Activated CD4-positive, alpha-beta T cell treated with anti-CD3 and anti-CD28 coated beads, Interleukin-2, amount 10 ng/mL, durations not matched to agents 24 days and 14 days (primary cell): Measurements from ENCODE around the gene JAML. TPM values are rescaled to one million over a fixed set of nuclear protein-coding genes. Genes with fewer than 3 reads are reported as not detected.
A peak's percentile ranks its signal among the peaks of the same experiment; 100 is the strongest.

Experiments used
- DNase-seq: peaks from one replicate; pipeline ENCODE4 v3.0.0; 2022
- H3K27ac Mint-ChIP-seq: one replicate; pipeline ENCODE4 v1.8.0; 2022; ENCODE audit warnings: mild to moderate bottlenecking, mixed read lengths
- H3K27me3 Mint-ChIP-seq: one replicate; pipeline ENCODE4 v1.8.0; 2022; ENCODE audit warnings: mixed read lengths
- H3K36me3 Mint-ChIP-seq: one replicate; pipeline ENCODE4 v1.8.0; 2022; ENCODE audit warnings: low read depth, mild to moderate bottlenecking, mixed read lengths
- H3K4me1 Mint-ChIP-seq: one replicate; pipeline ENCODE4 v1.8.0; 2021; ENCODE audit warnings: mixed read lengths
- H3K4me3 Mint-ChIP-seq: one replicate; pipeline ENCODE4 v1.8.0; 2022; ENCODE audit warnings: mild to moderate bottlenecking, moderate library complexity, mixed read lengths
- H3K9me3 Mint-ChIP-seq: one replicate; pipeline ENCODE4 v1.8.0; 2021; ENCODE audit warnings: mixed read lengths
- intact Hi-C: fragments of 100-400 bp; cut with micrococcal nuclease; formaldehyde crosslinking; loops from one replicate; pipeline ENCODE4 v1.15.1; 2023
- total RNA-seq: library from RNA; stranded (reverse); gene quantifications from 2 replicates; pipeline ENCODE4 v1.2.3, GENCODE V29; 2022

Gene JAML
- total RNA-seq, 1 donor from 2014 or later = 318 TPM

DNA sequence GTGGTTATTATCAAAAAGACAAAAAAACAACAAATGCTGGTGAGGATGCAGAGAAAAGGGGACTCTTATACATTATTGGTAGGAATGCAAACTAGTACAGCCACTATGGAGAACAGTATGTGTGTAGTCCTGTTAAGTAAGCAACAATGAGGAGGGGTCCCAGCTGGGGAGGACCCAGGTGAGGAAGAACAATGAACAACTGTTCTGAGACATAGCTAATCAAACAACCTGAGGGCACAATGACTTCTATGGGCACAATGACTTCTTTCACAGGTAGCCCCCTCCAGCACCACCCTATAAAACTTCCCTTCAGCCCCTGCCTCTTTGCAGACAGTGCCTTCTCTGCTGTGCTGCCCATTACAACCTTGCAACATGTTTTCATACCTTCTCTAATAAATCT is 5.6 kb downstream of the JAML start:
- Mint-ChIP-seq H3K9me3 (peaks cover 4% of the 10 kb centered on the region), H3K4me1 (peaks cover 77% of the 10 kb centered on the region), H3K27me3 (no peaks in the 10 kb centered on the region), H3K27ac (peak overlapping the region; percentile 100), H3K36me3 (peaks cover 60% of the 10 kb centered on the region), H3K4me3 (peak overlapping the region; percentile 88)
- intact Hi-C loops = loop anchor here (5.0 kb wide), 1 partner anchor 217 kb away; no protein-coding TSS in a partner anchor
- DNase-seq = no peak

GRCh38 chr11:118217575-118217974 is 7.2 kb downstream of the JAML start:
- intact Hi-C loops = loop anchor here (1.0 to 5.0 kb wide), 8 partner anchors 8 to 215 kb away; partner anchors contain the start of genes CD3E, JAML and MPZL3
- H3K36me3 Mint-ChIP-seq = peaks cover 60% of the 10 kb centered on the region
- peaks cover 86% of the 10 kb centered on the region for H3K4me1 Mint-ChIP-seq
- H3K27ac Mint-ChIP-seq = peak overlapping the region; percentile 100
- H3K4me3 Mint-ChIP-seq = peak overlapping the region; percentile 86
- peak; percentile 74 for DNase-seq
- peaks cover 4% of the 10 kb centered on the region for H3K9me3 Mint-ChIP-seq
- no peaks in the 10 kb centered on the region for H3K27me3 Mint-ChIP-seq

DNA sequence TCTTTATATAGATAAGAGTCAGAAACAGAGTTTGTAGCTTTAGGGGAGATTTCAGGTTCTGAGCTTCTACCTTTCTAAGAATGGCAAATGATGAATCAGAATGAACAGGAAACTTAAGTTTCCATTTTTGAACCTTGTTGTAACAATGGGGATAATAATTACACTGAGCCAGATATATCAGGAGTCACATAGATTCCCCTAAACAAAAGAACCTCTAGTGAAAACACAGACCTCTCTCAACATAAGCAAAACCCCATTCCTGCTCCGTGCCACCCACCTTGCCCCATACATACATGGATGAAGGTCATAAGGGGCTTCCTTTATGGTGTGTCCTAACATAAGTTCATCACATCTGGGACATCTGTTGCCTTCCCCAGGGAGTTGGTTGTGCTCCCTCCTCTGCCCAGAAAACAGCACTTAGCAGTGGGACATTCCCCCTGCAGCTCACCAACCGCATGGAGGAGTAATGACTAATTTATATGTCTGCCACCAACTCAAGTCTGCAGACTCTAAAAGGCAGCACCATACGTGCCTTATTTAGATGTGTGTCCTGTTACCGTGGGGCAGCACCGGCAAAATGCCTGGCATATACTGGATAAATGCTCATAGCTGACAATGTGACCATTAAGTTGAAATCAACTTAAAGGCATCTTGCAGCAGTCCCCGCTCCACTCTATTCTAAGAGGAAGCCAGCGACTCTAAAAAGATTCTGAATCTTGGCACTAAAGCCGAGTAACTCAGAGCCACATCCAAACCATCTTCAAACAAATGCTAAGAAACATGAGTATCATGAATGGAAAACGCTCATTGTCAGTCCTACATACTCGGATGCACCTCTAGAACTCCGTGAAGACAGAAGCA is 8.0 kb downstream of the JAML start:
- Mint-ChIP-seq H3K36me3 (peaks cover 62% of the 10 kb centered on the region), H3K4me3 (peak overlapping the region; percentile 86), H3K27me3 (no peaks in the 10 kb centered on the region), H3K27ac (peak overlapping the region; percentile 100), H3K4me1 (peaks cover 87% of the 10 kb centered on the region), H3K9me3 (peaks cover 4% of the 10 kb centered on the region)
- intact Hi-C loops = loop anchor here (1.0 to 5.0 kb wide), 8 partner anchors 8 to 215 kb away; partner anchors contain the start of genes CD3E, JAML and MPZL3
- peak; percentile 84 for DNase-seq

GRCh38 chr11:118215765-118216164 is 9.0 kb downstream of the JAML start:
- no peaks in the 10 kb centered on the region for H3K27me3 Mint-ChIP-seq
- peaks cover 68% of the 10 kb centered on the region for H3K36me3 Mint-ChIP-seq
- peak overlapping the region; percentile 86 for H3K4me3 Mint-ChIP-seq
- H3K4me1 Mint-ChIP-seq = peaks cover 83% of the 10 kb centered on the region
- H3K9me3 Mint-ChIP-seq = peaks cover 4% of the 10 kb centered on the region
- intact Hi-C loops = loop anchor here (2.0 to 5.0 kb wide), 2 partner anchors 89 to 213 kb away; partner anchors contain the start of gene CD3E
- H3K27ac Mint-ChIP-seq = peak overlapping the region; percentile 100
- DNase-seq = peak; percentile 62

DNA sequence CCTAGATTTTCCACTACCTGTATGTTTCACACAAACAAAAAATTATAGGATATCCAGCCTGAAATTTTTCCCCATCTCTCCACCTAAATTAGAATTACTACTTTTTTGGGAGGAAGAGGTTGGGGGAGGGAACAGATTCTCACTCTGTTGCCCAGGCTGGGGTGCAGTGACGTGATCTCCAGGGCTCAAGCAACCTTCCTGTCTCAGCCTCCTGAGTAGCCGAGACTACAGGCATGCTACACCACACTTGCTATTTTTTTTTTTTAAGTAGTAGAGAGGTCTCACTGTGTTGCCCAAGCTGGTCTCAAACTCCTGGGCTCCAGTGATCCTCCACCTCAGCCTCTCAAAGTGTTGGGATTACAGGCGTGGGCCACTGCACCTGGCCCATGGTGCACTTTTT is 9.5 kb downstream of the JAML start:
- Mint-ChIP-seq H3K4me1 (peaks cover 82% of the 10 kb centered on the region), H3K9me3 (peaks cover 4% of the 10 kb centered on the region), H3K36me3 (peaks cover 70% of the 10 kb centered on the region), H3K4me3 (peak overlapping the region; percentile 86), H3K27me3 (no peaks in the 10 kb centered on the region), H3K27ac (peak overlapping the region; percentile 100)
- intact Hi-C loops = loop anchor here (5.0 kb wide), 1 partner anchor 213 kb away; no protein-coding TSS in a partner anchor
- peak; percentile 81 for DNase-seq

- Mint-ChIP-seq H3K9me3 (peaks cover 4% of the 10 kb centered on the region), H3K36me3 (peaks cover 66% of the 10 kb centered on the region)
Observed at GRCh38 chr11:118214210-118214914, 10.4 kb downstream of the JAML start.

DNA sequence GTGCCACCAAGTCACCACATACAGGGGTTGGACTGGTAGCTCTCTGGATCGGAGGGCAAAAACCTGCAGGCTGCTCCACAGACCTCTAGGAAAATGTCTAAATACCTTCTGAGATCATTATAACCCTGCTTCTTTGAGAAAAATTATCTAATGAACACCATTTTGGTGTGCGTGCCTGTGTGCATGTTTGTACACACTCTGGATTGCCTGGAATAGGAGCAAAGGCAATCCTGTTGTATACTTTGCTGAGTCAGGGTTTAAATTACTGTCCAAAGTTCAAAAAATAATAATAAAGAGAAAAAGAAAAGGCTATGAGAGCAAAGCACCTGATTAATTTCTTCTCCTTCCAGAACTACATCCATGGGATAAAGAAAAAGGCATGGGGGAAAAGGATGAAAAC is 11.0 kb downstream of the JAML start:
- DNase-seq = no peak
- intact Hi-C loops = no loop called here
- Mint-ChIP-seq H3K27me3 (no peaks in the 10 kb centered on the region), H3K4me1 (peaks cover 77% of the 10 kb centered on the region), H3K9me3 (peaks cover 1% of the 10 kb centered on the region), H3K4me3 (peak overlapping the region; percentile 86), H3K27ac (peak overlapping the region; percentile 100), H3K36me3 (peaks cover 66% of the 10 kb centered on the region)

More at GRCh38 chr11:118214210-118214914, 10.4 kb downstream of the JAML start:
- DNase-seq = peak; percentile 58
- peak overlapping the region; percentile 86 for H3K4me3 Mint-ChIP-seq
- intact Hi-C loops = no loop called here
- peak overlapping the region; percentile 100 for H3K27ac Mint-ChIP-seq
- no peaks in the 10 kb centered on the region for H3K27me3 Mint-ChIP-seq
- peaks cover 77% of the 10 kb centered on the region for H3K4me1 Mint-ChIP-seq

- Mint-ChIP-seq H3K27ac (peak overlapping the region; percentile 100), H3K36me3 (peaks cover 65% of the 10 kb centered on the region), H3K27me3 (no peaks in the 10 kb centered on the region), H3K4me1 (peaks cover 74% of the 10 kb centered on the region), H3K9me3 (no peaks in the 10 kb centered on the region), H3K4me3 (peak overlapping the region; percentile 86)
- no peak for DNase-seq
- intact Hi-C loops = no loop called here
Observed at GRCh38 chr11:118213201-118213600, 11.6 kb downstream of the JAML start.

DNA sequence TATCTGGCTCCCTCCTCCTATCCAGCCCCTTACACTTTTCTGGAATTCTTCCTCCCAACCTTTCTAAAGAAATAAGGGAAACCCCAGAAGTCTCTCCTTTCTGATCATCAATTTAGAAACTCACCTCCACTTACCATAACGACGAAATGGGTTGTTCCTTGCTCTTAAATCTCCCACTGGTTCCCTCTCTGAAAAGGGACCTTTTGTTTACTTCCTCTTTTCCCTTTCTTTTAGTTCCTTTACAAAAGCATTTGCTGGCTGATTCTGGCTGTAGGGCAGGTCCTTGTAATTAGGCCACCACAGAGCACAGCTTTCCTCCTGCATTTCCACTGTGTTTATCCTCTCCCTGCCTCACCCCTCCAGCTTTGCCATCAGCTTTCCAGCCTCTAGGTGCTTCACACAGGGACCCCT is 12.0 kb downstream of the JAML start:
- Mint-ChIP-seq H3K27ac (peak overlapping the region; percentile 100), H3K9me3 (no peaks in the 10 kb centered on the region), H3K27me3 (no peaks in the 10 kb centered on the region), H3K4me1 (peaks cover 74% of the 10 kb centered on the region), H3K4me3 (peak overlapping the region; percentile 86), H3K36me3 (peaks cover 67% of the 10 kb centered on the region)
- intact Hi-C loops = no loop called here
- DNase-seq = no peak

GRCh38 chr11:118212131-118212725 is 12.6 kb downstream of the JAML start:
- Mint-ChIP-seq H3K4me3 (peak overlapping the region; percentile 86), H3K27ac (peak overlapping the region; percentile 100)

GRCh38 chr11:118211006-118211405 is 13.8 kb downstream of the JAML start:
- H3K27ac Mint-ChIP-seq = peak overlapping the region; percentile 20
- intact Hi-C loops = no loop called here
- H3K4me1 Mint-ChIP-seq = peaks cover 73% of the 10 kb centered on the region
- DNase-seq = no peak
- peak overlapping the region; percentile 6 for H3K4me3 Mint-ChIP-seq
- no peaks in the 10 kb centered on the region for H3K27me3 Mint-ChIP-seq
- H3K36me3 Mint-ChIP-seq = peaks cover 80% of the 10 kb centered on the region
- H3K9me3 Mint-ChIP-seq = peaks cover 3% of the 10 kb centered on the region

More at GRCh38 chr11:118212131-118212725, 12.6 kb downstream of the JAML start:
- no peak for DNase-seq
- Mint-ChIP-seq H3K9me3 (no peaks in the 10 kb centered on the region), H3K27me3 (no peaks in the 10 kb centered on the region), H3K4me1 (peaks cover 71% of the 10 kb centered on the region), H3K36me3 (peaks cover 71% of the 10 kb centered on the region)
- intact Hi-C loops = no loop called here

- no peak overlapping the region for H3K4me3 Mint-ChIP-seq
- intact Hi-C loops = no loop called here
- peak overlapping the region; percentile 16 for H3K27ac Mint-ChIP-seq
- H3K4me1 Mint-ChIP-seq = peaks cover 77% of the 10 kb centered on the region
- H3K36me3 Mint-ChIP-seq = peaks cover 87% of the 10 kb centered on the region
- no peak for DNase-seq
- no peaks in the 10 kb centered on the region for H3K27me3 Mint-ChIP-seq
- H3K9me3 Mint-ChIP-seq = peaks cover 8% of the 10 kb centered on the region
Observed at GRCh38 chr11:118210323-118210722, 14.5 kb downstream of the JAML start.

- intact Hi-C loops = no loop called here
- Mint-ChIP-seq H3K9me3 (peaks cover 8% of the 10 kb centered on the region), H3K27me3 (no peaks in the 10 kb centered on the region), H3K36me3 (peaks cover 80% of the 10 kb centered on the region), H3K4me3 (peak overlapping the region; percentile 47), H3K27ac (peak overlapping the region; percentile 86), H3K4me1 (peaks cover 71% of the 10 kb centered on the region)
- DNase-seq = no peak
Observed at GRCh38 chr11:118209033-118209432, 15.8 kb downstream of the JAML start.
